ENCODE data around the gene ERMAP. TPM values are rescaled to one million over a fixed set of nuclear protein-coding genes. Genes with fewer than 3 reads are reported as not detected.

Gene ERMAP
- polyA plus RNA-seq (ENCODE audit: insufficient read length in 4 of 4): 10 to 100 TPM; 19.9 to 24.1 (median 21.6) TPM

GRCh38 chr1:42816585-42817439 is at the start of gene ERMAP, which contains the start of gene SVBP:
Gene ERMAP, plus strand, starts transcription at chr1:42817122. Its CDS starts 13,327 bp downstream, at chr1:42830449.
Gene SVBP, minus strand, starts transcription at chr1:42817397. Its CDS starts 853 bp downstream, at chr1:42816544.
- DNase-seq (ENCODE audit: low read depth in 4 of 4, low spot score in 3 of 4): peak; percentile 84 to 88 (median 84)

DNA sequence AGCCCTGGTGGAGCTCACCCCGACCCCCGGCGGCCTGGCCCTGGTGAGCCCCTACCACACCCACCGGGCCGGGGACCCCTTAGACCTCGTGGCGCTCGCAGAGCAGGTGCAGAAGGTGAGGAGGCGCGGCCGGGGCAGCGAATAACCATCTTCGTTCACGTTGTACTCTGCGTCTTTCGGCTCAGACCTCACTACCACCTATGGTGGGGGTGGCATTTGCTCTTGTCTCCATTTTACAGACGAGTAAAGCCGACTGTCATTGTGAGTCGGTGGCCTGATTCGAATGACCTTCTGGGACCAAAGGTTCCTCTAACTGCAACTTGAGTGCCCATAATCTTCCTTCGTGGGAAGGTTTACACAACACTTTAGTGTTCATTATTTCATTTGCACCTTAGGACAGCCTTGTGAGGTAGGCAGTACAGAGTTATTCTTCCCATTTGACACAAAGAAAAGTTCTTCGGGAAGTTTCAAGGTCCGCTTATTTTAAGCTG is 49.4 kb upstream of the ERMAP start:
- no peak for DNase-seq (ENCODE audit: low read depth in 4 of 4, low spot score in 3 of 4)

GRCh38 chr1:42768172-42768571 is 48.8 kb upstream of the ERMAP start:
- DNase-seq (ENCODE audit: low read depth in 4 of 4, low spot score in 3 of 4): no peak

- no peak for DNase-seq (ENCODE audit: low read depth in 4 of 4, low spot score in 3 of 4)
Observed at GRCh38 chr1:42769811-42770210, 47.1 kb upstream of the ERMAP start.

- no peak for DNase-seq (ENCODE audit: low read depth in 4 of 4, low spot score in 3 of 4)
Observed at GRCh38 chr1:42773420-42773819, 43.5 kb upstream of the ERMAP start.

DNA sequence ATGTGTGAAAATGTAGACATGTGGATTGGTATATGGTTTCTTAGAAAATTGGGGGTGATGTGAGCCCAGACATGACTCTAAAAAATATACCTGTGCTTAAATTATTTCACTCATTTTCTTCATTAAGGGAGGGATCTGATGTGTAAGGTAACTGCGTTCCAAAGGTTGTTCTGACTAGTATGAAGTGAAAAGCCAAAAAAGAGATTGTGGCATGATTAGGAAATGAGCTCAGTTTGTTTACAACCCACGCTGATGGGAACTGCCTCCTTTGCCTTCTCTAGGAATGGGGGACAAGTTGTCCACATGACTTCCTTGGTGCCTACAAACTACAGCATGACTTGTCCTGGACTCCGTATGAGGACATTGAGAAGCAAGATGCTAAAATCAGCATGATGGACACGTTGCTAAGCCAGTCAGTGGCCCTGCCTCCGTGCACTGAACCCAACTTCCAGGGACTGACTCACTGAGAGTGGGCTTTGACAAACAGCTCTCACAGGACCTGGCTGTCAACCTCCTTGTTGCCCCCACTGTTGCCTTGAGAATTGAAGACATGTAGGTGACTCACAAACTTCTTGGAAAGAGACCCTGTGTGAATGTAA is 41.9 kb upstream of the ERMAP start:
- no peak for DNase-seq (ENCODE audit: low read depth in 4 of 4, low spot score in 3 of 4)

DNA sequence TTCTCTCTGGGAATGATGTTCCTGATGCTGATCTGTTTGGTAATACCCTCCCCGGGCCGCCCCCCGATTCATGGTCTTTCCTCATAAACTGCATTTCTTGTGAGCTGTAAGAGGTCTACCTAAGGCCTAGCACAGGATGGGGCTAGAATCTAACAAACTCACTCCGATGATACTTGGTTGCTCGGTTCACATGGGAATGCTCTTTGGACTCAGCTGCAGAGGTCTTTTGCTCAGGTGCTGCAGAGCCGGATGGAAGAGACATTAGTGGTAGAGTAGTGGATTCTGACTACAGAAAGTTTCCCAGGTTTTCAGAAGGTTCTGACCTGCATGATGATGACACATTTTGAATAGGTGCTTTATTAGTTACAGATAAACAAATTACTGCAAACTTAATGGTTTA is 40.4 kb upstream of the ERMAP start:
- no peak for DNase-seq (ENCODE audit: low read depth in 4 of 4, low spot score in 3 of 4)

GRCh38 chr1:42777852-42778251 is 39.1 kb upstream of the ERMAP start:
- no peak for DNase-seq (ENCODE audit: low read depth in 4 of 4, low spot score in 3 of 4)

DNA sequence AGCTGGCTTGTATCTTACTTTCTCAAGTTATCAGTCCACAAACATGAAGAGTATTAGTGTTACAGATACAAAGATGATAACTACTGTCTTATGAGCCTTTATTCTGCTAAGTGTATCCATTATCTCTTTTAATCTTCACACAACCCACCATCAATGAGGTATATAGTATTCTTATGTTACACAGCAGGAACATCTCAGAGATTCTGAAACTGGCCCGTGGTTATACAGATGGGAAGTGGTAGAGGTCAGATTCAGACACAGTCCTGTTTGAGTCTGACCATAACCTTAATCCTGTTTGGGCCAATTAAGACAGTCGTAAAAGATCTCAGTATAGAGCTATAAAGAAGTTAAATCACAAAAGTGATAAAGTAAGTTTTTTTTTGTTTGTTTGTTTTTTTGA is 37.2 kb upstream of the ERMAP start:
- DNase-seq (ENCODE audit: low read depth in 4 of 4, low spot score in 3 of 4): no peak

DNA sequence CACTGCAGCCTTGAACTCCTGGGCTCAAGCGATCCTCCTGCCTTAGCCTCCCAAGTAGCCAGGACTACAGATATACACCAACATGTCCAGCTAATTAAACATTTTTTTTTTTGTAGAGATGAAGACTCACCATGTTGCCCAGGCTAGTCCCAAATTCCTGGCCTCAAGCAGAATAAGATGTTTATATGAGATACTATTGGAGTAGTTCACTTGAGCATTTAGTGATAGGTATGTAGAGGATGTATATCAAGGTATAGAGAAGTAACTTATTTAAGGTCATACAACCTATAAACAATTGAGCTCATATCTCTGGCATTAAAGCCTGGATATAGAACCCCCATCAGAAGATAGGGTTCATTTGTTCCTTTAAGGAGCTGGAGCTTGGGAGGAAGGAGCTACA is 36.7 kb upstream of the ERMAP start:
- no peak for DNase-seq (ENCODE audit: low read depth in 4 of 4, low spot score in 3 of 4)

GRCh38 chr1:42783092-42783491 is 33.8 kb upstream of the ERMAP start:
- no peak for DNase-seq (ENCODE audit: low read depth in 4 of 4, low spot score in 3 of 4)

- DNase-seq (ENCODE audit: low read depth in 4 of 4, low spot score in 3 of 4): no peak
Observed at GRCh38 chr1:42784547-42784945, 32.4 kb upstream of the ERMAP start.

DNA sequence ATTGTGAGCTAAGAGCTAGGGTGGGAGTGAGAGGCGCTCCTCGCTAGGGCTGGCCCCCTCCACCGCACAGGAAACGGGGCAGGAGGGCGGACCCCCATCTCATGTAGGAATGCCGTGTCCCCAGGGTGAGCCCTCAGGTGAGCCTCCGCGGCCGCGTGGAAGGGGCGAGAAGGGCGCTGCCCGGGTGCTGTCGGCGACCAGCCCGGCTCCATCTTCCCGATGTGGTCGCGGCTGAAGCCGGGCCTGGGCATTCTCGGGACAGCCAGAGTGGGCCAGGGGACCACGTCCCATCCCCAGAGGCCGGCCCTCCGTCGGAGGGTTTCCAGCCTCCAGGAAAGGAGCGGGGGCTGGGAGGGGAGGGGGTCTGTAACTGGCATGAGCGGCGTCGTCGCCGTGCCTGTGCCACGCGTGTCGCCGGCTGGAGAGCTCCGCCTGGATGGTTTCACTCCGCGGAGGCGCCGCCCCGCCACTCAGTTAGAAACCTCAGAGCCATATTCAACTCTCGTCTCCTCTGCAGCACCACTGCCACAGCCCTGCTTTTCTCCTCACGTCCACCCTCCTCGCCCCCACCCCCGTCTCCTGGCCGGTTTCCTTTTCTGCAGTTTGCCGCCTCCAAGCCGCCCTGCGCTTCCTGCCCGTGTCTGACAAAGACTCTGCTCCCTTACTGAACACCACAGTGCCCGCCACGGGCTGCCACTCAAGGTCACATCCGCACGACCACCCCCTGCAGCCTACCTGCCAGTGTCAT is 31.8 kb upstream of the ERMAP start, which contains the start of gene TMEM269:
TMEM269 (plus strand) TSS at position 46 of the 748 bp plus-strand sequence. CDS start 4,903 bp downstream, outside the sequence.
- DNase-seq (ENCODE audit: low read depth in 4 of 4, low spot score in 3 of 4): peak in 1 of 4 donors; percentile 10

GRCh38 chr1:42786097-42786496 is 30.8 kb upstream of the ERMAP start:
- DNase-seq (ENCODE audit: low read depth in 4 of 4, low spot score in 3 of 4): no peak

DNA sequence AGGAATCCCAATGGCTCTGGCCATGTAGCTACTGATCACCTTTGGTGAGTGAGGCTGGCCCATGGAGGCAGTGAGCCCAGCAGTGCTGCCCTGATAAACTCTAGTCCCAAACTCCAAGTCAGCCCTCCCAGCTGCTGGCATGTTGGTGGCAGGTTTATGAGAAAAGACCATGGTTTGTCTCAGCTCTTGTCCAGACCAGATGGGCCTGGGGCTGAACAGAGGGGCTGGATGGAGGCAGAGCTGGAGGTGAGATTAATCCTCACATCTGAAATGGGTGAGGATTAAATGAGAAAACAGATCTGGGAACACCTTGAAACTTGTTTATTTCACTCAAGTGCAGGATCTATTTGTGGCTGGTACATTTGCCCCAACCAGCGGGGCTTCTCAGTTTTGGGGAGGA is 28.9 kb upstream of the ERMAP start:
- DNase-seq (ENCODE audit: low read depth in 4 of 4, low spot score in 3 of 4): no peak

- no peak for DNase-seq (ENCODE audit: low read depth in 4 of 4, low spot score in 3 of 4)
Observed at GRCh38 chr1:42793824-42794223, 23.1 kb upstream of the ERMAP start.

- no peak for DNase-seq (ENCODE audit: low read depth in 4 of 4, low spot score in 3 of 4)
Observed at GRCh38 chr1:42797414-42797813, 19.5 kb upstream of the ERMAP start.

- DNase-seq (ENCODE audit: low read depth in 4 of 4, low spot score in 3 of 4): no peak
Observed at GRCh38 chr1:42797979-42798378, 18.9 kb upstream of the ERMAP start.

- no peak for DNase-seq (ENCODE audit: low read depth in 4 of 4, low spot score in 3 of 4)
Observed at GRCh38 chr1:42801832-42802473, 15.0 kb upstream of the ERMAP start.

- DNase-seq (ENCODE audit: low read depth in 4 of 4, low spot score in 3 of 4): no peak
Observed at GRCh38 chr1:42806171-42806570, 10.8 kb upstream of the ERMAP start.

Data from right renal pelvis (tissue), 4 donors.